HG02588 (cell line): ENCODE results near the gene TLK2.

Experiments used
- ATAC-seq: cut with Tn5 transposase; IDR thresholded peaks from one replicate; pipeline ENCODE4 v1.9.1; 2021; ENCODE audit warnings: mild to moderate bottlenecking, moderate library complexity; ENCODE audit not compliant: unreplicated experiment

TLK2 gene

DNA sequence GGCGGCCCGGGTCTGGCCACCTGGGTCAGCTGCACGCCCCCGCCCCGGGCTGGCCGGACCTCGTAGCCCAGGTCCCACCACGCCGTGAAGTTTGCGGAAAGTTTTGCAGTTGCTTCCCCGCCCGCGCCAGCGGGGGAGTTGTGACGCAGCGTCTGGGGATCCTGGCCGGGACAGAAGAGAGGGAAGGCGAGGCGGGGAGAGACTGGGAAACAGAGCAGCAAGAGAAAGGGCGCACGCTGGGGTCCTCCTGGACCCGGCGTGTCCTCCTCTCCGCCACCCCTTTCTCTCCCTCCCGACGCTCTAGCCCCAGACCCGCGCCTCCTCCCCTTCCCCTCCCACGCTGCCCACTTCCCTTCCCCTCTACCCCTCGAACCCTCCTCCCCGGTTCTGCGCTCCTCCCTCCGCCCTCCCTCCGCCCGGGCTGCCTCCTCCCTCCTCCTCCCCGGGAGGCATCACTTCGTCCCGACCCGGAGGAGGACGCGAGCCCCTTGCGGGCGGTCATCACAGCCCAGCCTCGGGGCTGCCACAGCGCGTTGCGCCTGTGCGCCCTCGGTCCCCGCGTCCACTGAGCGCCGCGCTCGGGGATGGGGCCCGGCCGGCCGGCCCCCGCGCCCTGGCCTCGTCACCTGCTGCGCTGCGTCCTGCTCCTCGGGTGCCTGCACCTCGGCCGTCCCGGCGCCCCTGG is 148.7 kb downstream of the TLK2 start, which contains the start of gene MRC2:
MRC2 (plus strand) TSS at position 452 of the 685 bp plus-strand sequence; CDS start at position 585, 133 bp downstream.
- no peak for ATAC-seq

DNA sequence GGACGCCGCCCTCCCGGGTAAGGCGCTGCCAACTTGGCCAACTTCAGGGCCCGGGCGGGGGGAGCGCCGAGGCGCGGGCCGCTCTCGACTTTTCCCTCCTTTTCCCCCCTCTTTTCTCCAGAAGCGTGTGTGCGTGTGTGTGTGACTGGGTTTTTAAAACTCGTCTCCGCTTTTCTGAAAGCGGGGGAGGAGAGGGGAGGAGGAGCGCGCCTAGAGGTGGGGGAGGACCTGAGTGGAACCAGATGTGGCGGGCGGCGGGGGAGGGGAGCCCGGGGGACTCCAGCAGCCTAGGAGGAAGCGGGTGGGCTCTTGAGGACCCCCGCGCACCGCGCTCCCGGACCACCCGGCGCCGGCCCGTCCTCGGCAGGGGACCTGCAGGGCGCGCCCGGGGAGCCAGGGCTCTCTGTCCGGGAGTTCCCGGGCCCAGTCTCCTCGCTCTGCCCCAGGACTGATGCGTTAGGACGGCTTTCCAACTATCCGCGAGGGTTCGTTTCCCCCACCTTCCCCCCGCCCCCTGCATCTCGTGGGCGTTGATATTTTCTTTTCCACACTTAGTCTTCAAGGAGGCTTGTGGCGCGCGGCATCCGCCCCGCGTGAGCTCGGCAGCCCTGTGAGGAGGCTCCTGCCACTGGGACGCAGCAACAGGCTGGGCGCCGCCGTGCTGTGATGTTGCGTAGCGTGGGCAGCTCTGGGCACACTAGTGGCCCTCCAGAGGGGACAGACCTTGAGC is 149.4 kb downstream of the TLK2 start:
- no peak for ATAC-seq

DNA sequence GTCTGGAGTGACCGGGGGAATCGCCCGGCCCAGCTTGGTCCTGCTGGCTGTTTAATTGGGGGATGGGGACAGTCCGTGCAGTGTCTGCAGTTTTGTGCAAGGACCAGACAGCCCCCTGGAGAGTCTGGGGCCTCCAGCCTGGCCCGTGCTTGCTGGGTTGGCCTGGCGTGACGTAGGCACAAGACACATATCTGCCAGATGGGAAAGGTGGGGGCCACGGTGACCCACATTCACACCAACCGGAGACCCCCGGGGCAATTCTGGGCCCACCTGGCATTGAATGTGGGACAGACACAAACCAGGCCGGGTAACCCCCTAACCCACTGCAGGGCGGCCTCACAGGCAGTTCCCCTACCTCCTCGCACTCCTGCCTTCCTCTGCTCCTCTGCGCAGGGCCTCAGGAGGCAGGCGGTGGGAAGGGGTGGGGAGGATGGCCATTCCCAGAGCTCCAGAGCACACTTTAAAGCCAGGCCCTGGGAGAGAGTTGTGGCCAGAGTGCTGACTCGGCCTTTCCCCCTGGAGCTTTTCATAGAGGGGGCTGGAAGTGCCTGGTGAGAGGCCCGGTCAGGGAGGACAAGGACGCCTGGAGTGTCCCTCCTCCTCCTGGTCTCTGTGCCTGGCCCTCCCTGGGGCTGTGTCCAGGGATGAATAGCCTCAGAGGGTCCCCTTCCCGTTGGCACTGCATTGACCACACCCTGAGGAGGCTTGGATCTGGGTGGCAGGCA is 150.4 kb downstream of the TLK2 start:
- ATAC-seq = no peak

GRCh38 chr17:62629556-62630364 is 151.1 kb downstream of the TLK2 start:
- no peak for ATAC-seq

GRCh38 chr17:62630365-62631085 is 151.9 kb downstream of the TLK2 start:
- ATAC-seq = no peak

- no peak for ATAC-seq
Measured at GRCh38 chr17:62631086-62631935, 152.7 kb downstream of the TLK2 start.

DNA sequence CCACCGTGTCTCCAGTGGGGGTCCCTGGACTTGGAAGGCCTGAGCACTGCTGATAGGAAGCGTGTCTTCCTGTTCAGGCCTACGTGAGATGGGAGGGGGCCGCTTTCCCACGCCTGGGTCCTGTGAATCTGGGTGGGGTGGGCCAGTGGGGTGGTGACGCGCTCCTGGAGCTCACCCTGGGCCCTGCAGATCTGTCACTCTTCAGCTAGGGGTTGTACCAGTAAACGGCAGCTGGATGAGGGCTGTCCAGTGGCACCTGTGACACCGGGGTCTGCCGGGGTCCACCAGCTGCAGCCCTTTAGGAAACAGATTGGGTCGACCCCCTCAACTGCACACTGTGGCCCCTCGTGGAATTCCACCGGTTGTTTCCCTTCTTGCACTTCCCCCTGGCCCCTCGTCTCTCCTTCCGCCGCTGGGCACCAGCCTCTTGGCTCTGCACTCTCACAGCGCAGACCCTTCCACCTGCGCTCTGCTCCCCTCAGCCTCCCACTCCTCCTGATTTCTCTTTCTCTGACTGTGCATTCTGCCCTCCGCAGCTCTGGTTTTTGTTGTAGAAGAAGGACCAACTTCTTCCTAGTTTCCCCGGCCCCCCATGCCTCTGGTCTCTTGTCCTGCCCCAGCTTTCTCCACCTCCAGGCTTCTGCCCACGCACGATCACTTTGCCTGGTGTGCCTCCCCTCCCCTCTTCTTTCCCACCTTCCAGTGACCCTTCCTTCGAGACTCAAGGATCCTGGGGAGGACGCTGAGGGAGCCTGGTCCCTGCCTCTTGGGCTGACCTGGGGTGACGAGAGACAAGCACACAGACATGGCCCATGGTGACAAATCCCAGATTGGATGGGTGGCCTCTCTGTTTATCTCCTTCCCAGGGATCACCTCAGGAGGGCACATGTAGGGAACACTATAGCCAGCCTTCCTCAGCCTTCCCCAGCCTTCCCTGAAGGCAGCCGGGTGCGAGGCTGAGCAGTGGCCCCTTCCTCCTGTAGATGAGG is 153.6 kb downstream of the TLK2 start:
- ATAC-seq = no peak

- no peak for ATAC-seq
Measured at GRCh38 chr17:62637809-62638208, 159.2 kb downstream of the TLK2 start.

- no peak for ATAC-seq
Measured at GRCh38 chr17:62641153-62641552, 162.5 kb downstream of the TLK2 start.

GRCh38 chr17:62641951-62642350 is 163.3 kb downstream of the TLK2 start:
- ATAC-seq = no peak

DNA sequence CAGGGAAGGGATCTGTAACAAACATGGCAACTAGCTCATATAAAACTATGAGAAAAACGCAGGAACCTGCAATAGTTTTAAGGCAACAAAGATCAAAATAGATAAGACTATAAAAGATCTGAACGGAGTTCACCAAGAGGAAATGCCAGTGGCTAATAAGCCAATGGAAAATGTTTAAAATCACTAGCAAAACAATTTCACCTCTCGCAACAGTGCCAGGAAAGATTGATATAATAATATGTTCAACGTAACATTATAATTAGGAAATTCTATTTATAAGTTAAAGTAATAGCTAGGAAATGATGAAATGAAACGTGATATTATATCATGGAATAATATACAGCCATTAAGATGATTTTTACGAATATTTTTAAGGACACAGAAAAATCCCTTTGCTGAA is 164.9 kb downstream of the TLK2 start:
- ATAC-seq = no peak

DNA sequence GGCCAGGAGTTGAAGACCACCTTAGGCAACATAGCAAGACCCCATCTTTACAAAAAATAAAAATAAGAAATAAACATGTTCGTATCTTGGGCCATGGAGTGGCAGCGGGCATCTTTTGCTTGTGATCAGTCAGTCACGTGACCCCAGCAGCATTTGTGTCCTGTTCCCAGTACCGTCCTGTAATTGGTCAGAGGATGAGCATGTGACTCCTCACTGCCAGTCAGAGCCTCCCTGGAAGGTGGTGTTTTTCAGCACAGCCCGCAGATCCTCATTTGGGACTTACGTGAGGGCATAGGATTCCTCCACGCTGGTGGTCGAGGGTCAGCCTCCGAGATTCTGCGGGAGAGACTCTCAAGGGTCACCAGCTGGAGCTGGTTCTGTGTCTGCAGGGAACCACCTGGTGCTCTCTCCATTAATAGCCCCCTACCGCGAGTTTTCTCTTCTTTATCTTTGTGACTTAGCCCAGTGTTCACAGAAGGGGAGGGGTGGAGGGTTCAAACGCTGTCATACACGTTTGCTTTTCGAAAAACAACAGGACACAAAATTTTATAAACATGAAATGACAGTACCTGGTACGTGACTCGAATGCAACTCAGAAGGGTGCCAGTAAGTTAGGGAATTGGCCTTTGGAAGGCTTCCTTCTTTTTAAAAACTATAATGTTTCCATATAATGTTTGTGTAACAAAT is 166.0 kb downstream of the TLK2 start:
- ATAC-seq = no peak

- ATAC-seq = no peak
Measured at GRCh38 chr17:62648251-62648955, 169.8 kb downstream of the TLK2 start.

DNA sequence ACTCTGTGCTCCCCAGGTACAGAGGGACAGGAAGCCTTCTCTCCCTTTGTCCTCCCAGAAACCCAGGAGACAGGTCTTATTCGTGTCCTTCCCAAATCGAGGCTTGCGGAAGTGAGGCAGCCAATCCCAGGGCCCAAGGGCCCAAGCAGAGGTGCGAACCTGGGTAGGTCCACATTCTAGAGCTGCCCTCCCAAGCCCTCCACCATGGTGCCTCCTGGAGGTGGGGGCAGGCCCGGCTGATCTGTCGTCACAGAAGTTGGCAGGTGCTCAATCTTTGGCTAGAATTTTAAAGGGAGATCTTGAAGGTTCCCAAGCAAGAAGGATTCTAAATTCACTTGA is 170.3 kb downstream of the TLK2 start:
- ATAC-seq = no peak

- no peak for ATAC-seq
Measured at GRCh38 chr17:62649570-62649969, 170.9 kb downstream of the TLK2 start.

- no peak for ATAC-seq
Measured at GRCh38 chr17:62650587-62650986, 172.0 kb downstream of the TLK2 start.
